Stimulated activated naive CD4-positive, alpha-beta T cell treated with Interleukin-2 at 50 U/mL for 16 hours (primary cell): Measurements from ENCODE around the gene PLGRKT.
"Not testable (repeated sequence)": the region's sequence is repeated elsewhere in the genome, so short reads cannot be mapped to it uniquely, and the experiment has no call there.

Source experiments
- DNase-seq: peaks from one replicate; lab custom pipeline; 2025; lab: John Stamatoyannopoulos, UW

Gene PLGRKT

GRCh38 chr9:5375790-5376477 is 61.8 kb downstream of the PLGRKT start:
- DNase-seq = no peak

- DNase-seq = peak; percentile 45
Observed at GRCh38 chr9:5375091-5375490, 62.6 kb downstream of the PLGRKT start.

- DNase-seq = no peak
Observed at GRCh38 chr9:5364294-5365024, 73.3 kb downstream of the PLGRKT start.

GRCh38 chr9:5361326-5362010 is 76.3 kb downstream of the PLGRKT start:
- no peak for DNase-seq

GRCh38 chr9:5360341-5360740 is 77.4 kb downstream of the PLGRKT start:
- DNase-seq = no peak

GRCh38 chr9:5357431-5358105 is 80.2 kb downstream of the PLGRKT start:
- DNase-seq = no peak

- no peak for DNase-seq
Observed at GRCh38 chr9:5355817-5356216, 81.9 kb downstream of the PLGRKT start.

GRCh38 chr9:5355226-5355625 is 82.5 kb downstream of the PLGRKT start:
- DNase-seq = no peak

GRCh38 chr9:5354184-5354583 is 83.5 kb downstream of the PLGRKT start:
- no peak for DNase-seq

GRCh38 chr9:5352637-5353248 is 85.0 kb downstream of the PLGRKT start:
- DNase-seq = no peak

GRCh38 chr9:5338992-5339981 is 98.4 kb downstream of the PLGRKT start, which contains the start of gene RLN1:
TSS of gene RLN1 (minus strand) at chr9:5339876. CDS start at chr9:5339746, 130 bp downstream.
- DNase-seq = not testable (repeated sequence)

GRCh38 chr9:5336688-5337087 is 101.0 kb downstream of the PLGRKT start:
- DNase-seq = no peak

GRCh38 chr9:5331276-5331675 is 106.4 kb downstream of the PLGRKT start:
- not testable (repeated sequence) for DNase-seq

GRCh38 chr9:5326893-5327548 is 110.7 kb downstream of the PLGRKT start:
- no peak for DNase-seq

- DNase-seq = no peak
Observed at GRCh38 chr9:5326187-5326586, 111.5 kb downstream of the PLGRKT start.

GRCh38 chr9:5321601-5322000 is 116.1 kb downstream of the PLGRKT start:
- not testable (repeated sequence) for DNase-seq

GRCh38 chr9:5321058-5321457 is 116.7 kb downstream of the PLGRKT start:
- no peak for DNase-seq

GRCh38 chr9:5316406-5316805 is 121.3 kb downstream of the PLGRKT start:
- DNase-seq = not testable (repeated sequence)

GRCh38 chr9:5315187-5315923 is 122.4 kb downstream of the PLGRKT start:
- no peak for DNase-seq
